Chondrocyte (in vitro differentiated cells): ENCODE data around the gene KLK14. TPM values are rescaled to one million over a fixed set of nuclear protein-coding genes. Genes with fewer than 3 reads are reported as not detected.

ENCODE experiments used
- DNase-seq: peaks from one replicate; pipeline ENCODE4 v3.0.0; 2021; ENCODE audit warnings: mixed read lengths, low spot score
- H3K27ac Mint-ChIP-seq: one replicate; pipeline ENCODE4 v1.8.0; 2021; ENCODE audit warnings: mild to moderate bottlenecking, moderate library complexity, mixed read lengths; ENCODE audit not compliant: unreplicated experiment
- H3K27me3 Mint-ChIP-seq: 2 replicates; pipeline ENCODE4 v1.8.0; 2021; ENCODE audit warnings: low read depth, mixed read lengths
- H3K36me3 Mint-ChIP-seq: 2 replicates; pipeline ENCODE4 v1.8.0; 2021; ENCODE audit warnings: low read depth, mixed read lengths
- H3K4me1 Mint-ChIP-seq: 2 replicates; pipeline ENCODE4 v1.8.0; 2021; ENCODE audit warnings: low read depth, mild to moderate bottlenecking, mixed read lengths
- H3K4me3 Mint-ChIP-seq: one replicate; pipeline ENCODE4 v1.8.0; 2021; ENCODE audit warnings: mild to moderate bottlenecking, moderate library complexity, mixed read lengths; ENCODE audit not compliant: unreplicated experiment
- H3K9me3 Mint-ChIP-seq: 2 replicates; pipeline ENCODE4 v1.8.0; 2021; ENCODE audit warnings: low read depth, mixed read lengths
- long read RNA-seq: library from polyadenylated mRNA; stranded (forward); transcript quantifications from one replicate; pipeline ENCODE4 v2.0.0, GENCODE V29; 2021
- total RNA-seq: library from RNA; stranded (reverse); gene quantifications from 3 replicates; pipeline ENCODE4 v1.2.1, GENCODE V29; 2021
- TF ChIP-seq, protein P1 (sequence below): fragments of 200-600 bp; sonication (generic); IDR thresholded peaks from 2 replicates; pipeline ENCODE4 v1.5.0; 2021; ENCODE audit warnings: antibody characterized with exemption, mild to moderate bottlenecking, moderate library complexity

Gene KLK14, protein sequence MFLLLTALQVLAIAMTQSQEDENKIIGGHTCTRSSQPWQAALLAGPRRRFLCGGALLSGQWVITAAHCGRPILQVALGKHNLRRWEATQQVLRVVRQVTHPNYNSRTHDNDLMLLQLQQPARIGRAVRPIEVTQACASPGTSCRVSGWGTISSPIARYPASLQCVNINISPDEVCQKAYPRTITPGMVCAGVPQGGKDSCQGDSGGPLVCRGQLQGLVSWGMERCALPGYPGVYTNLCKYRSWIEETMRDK
- total RNA-seq = not detected in 3 replicates
- long read RNA-seq = 0 reads

DNA sequence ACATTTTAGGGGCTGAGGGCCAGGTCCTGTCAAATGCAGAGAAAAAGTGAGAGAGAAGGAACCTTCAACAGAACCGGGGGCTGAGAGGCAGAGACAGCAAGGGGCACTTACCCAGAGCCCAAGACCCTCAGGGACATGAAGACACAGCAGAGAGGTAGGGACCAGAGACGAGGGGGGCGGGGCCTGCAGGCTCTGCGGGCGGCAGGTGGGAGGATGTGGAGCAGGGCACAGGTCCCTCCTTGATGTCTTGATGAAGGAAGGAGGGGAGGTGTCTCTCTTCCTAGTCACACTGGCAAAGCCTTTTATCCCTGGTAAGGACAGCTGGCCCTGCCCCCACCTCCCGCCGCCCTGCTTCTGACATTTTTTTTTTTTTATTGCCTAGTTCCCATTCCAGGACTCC is at the start of gene KLK14:
Gene KLK14, minus strand, starts transcription at position 277 of the 400 bp plus-strand sequence. Its CDS starts 273 bp downstream, at position 4.
- DNase-seq = no peak
- TF ChIP-seq, protein P1, sequence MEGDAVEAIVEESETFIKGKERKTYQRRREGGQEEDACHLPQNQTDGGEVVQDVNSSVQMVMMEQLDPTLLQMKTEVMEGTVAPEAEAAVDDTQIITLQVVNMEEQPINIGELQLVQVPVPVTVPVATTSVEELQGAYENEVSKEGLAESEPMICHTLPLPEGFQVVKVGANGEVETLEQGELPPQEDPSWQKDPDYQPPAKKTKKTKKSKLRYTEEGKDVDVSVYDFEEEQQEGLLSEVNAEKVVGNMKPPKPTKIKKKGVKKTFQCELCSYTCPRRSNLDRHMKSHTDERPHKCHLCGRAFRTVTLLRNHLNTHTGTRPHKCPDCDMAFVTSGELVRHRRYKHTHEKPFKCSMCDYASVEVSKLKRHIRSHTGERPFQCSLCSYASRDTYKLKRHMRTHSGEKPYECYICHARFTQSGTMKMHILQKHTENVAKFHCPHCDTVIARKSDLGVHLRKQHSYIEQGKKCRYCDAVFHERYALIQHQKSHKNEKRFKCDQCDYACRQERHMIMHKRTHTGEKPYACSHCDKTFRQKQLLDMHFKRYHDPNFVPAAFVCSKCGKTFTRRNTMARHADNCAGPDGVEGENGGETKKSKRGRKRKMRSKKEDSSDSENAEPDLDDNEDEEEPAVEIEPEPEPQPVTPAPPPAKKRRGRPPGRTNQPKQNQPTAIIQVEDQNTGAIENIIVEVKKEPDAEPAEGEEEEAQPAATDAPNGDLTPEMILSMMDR = no peak
- H3K36me3 Mint-ChIP-seq = peaks cover 2% of the 10 kb centered on the region
- H3K4me1 Mint-ChIP-seq = no peaks in the 10 kb centered on the region
- peaks cover 13% of the 10 kb centered on the region for H3K27me3 Mint-ChIP-seq
- no peaks in the 10 kb centered on the region for H3K9me3 Mint-ChIP-seq
- no peak within 1 kb of the TSS for H3K4me3 Mint-ChIP-seq
- H3K27ac Mint-ChIP-seq = no peak within 1 kb of the TSS

DNA sequence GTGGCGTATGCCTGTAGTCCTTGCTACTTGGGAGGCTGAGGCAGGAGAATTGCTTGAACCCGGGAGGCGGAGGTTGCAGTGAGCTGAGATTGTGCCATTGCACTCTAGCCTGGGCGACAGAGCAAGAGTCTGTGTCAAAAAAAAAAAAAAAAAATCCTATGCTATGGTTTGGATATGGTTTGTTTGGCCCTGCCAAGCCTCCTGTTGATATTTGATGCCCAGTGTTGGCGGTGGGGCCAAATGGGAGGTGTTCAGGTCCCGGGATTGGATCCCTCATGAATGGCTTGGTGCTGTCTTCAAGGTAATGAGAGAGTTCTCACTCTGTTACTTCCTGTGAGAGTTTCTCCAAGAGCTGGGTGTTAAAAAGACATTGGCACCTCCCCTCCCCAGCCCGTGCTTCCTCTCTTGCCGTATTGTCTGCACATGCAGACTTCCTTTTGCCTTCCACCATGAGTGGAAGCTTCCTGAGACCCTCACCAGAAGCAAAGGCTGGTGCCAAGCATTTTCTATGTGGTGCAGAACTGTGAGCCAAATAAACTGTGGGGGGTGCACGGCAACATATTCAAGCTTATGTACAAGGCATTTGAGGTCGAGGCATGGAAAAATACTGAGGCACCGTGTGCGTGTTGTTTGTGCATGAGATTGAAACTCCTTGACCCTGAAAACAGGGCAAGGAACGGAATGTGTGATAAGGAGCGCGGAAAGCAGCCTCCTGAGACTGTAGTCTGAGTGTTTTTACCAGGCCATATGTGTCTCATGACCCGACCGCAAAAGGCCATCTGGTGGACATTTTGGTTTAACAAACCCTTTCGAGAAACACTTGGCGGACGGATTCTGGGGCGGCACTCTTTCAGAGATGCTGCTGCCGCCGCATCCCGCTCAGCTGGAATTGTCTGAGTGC is 49.3 kb upstream of the KLK14 start:
- Mint-ChIP-seq H3K4me1 (no peaks in the 10 kb centered on the region), H3K36me3 (no peaks in the 10 kb centered on the region), H3K27me3 (no peaks in the 10 kb centered on the region), H3K27ac (no peak overlapping the region), H3K4me3 (no peak overlapping the region), H3K9me3 (peaks cover 17% of the 10 kb centered on the region)
- TF ChIP-seq, protein P1 = no peak
- no peak for DNase-seq

DNA sequence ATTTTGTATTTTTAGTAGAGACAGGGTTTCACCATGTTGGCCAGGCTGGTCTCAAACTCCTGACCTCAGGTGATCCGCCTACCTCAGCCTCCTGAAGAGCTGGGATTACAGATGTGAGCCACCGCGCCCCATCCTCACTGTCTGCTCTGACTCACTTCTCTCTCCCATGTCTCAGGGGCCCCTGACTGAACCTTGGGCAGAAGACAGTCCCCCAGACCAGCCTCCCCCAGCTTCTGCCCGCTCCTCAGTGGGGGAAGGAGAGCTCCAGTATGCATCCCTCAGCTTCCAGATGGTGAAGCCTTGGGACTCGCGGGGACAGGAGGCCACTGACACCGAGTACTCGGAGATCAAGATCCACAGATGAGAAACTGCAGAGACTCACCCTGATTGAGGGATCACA is 47.0 kb upstream of the KLK14 start:
- H3K27ac Mint-ChIP-seq = no peak overlapping the region
- no peak overlapping the region for H3K4me3 Mint-ChIP-seq
- H3K36me3 Mint-ChIP-seq = no peaks in the 10 kb centered on the region
- no peaks in the 10 kb centered on the region for H3K4me1 Mint-ChIP-seq
- TF ChIP-seq, protein P1 = no peak
- peaks cover 3% of the 10 kb centered on the region for H3K9me3 Mint-ChIP-seq
- peak; percentile 56 for DNase-seq
- H3K27me3 Mint-ChIP-seq = no peaks in the 10 kb centered on the region

DNA sequence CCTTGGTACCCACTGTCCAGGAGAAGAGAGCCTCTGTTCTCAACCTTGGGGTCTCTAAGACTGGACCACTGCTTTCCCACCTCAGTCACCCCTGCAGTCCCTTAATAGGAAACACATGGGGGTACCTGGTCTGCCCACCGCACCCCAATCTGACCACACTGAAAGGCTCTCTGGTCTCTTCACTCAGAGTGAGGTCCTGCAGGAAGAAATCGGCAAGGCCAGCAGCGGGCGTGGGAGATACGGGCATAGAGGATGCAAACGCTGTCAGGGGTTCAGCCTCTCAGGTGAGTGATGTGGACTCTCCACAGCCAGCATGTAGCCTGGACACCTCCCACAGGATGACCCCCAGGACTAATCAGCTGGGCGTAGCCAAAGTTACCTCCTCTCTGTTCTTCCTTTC is 45.5 kb upstream of the KLK14 start:
- no peak overlapping the region for H3K4me3 Mint-ChIP-seq
- peak; percentile 63 for DNase-seq
- no peaks in the 10 kb centered on the region for H3K27me3 Mint-ChIP-seq

DNA sequence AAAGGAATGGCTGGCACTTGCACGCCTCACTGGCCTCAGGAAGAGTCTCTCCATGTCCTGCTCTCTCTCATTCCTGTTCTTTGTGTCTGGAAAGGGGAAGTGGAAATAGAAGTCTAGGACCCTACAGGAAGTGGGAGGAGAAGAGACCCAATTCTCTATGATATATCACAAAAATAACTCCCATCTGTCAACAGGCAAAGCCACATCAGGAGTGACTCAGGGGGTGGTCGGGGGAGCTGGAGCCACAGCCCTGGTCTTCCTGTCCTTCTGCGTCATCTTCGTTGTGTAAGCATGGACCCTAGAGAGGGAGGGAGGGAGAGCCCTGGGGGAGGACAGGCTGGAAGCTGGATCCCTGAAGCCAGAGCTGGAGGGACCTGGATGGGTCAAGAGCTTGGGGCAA is 45.1 kb upstream of the KLK14 start:
- Mint-ChIP-seq H3K27ac (no peak overlapping the region), H3K27me3 (no peaks in the 10 kb centered on the region), H3K4me3 (no peak overlapping the region), H3K9me3 (no peaks in the 10 kb centered on the region), H3K36me3 (no peaks in the 10 kb centered on the region), H3K4me1 (no peaks in the 10 kb centered on the region)
- no peak for DNase-seq
- TF ChIP-seq, protein P1 = no peak

More for the DNA sequence above, 45.5 kb upstream of the KLK14 start:
- H3K36me3 Mint-ChIP-seq = no peaks in the 10 kb centered on the region
- H3K27ac Mint-ChIP-seq = no peak overlapping the region
- H3K4me1 Mint-ChIP-seq = no peaks in the 10 kb centered on the region
- no peaks in the 10 kb centered on the region for H3K9me3 Mint-ChIP-seq
- TF ChIP-seq, protein P1 = no peak
